Measurements from ENCODE around the gene FBN1. TPM values are rescaled to one million over a fixed set of nuclear protein-coding genes. Genes with fewer than 3 reads are reported as not detected.
A peak's percentile ranks its signal among the peaks of the same experiment; 100 is the strongest.

The FBN1 gene
- total RNA-seq, 1 donor from 2014 or later, result 54.0 TPM

DNA sequence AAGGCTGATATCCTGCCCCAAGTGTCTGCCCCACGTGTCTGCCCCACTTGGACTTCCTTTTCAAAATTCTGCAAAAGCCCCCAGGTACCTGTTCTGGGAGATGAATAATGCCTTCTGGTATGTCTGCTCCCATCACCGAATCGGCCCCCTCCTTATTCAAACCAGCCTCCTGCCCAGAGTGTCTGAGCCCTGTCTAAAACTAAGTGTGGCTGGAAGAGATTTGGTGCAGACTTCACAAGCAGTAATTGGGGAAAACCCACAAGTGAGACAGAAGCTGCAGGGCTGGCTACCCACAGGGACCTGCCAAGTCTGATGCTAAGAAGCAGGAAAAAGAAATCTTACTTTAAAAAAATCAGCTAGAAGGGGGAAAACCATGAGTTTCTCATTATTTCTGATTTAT lies 229.2 kb downstream of the FBN1 start:
- H3K4me3 Mint-ChIP-seq (ENCODE audit: unreplicated experiment), result no peak overlapping the region
- peaks cover 14% of the 10 kb centered on the region for H3K36me3 Mint-ChIP-seq (ENCODE audit: low read depth, unreplicated experiment)
- peaks cover 17% of the 10 kb centered on the region for H3K4me1 Mint-ChIP-seq (ENCODE audit: unreplicated experiment)
- H3K27me3 Mint-ChIP-seq (ENCODE audit: unreplicated experiment), result peaks cover 2% of the 10 kb centered on the region
- H3K9me3 Mint-ChIP-seq (ENCODE audit: unreplicated experiment), result no peaks in the 10 kb centered on the region
- DNase-seq (ENCODE audit: low spot score), result no peak
- no peak overlapping the region for H3K27ac Mint-ChIP-seq (ENCODE audit: unreplicated experiment)
- TF ChIP-seq, protein P1, sequence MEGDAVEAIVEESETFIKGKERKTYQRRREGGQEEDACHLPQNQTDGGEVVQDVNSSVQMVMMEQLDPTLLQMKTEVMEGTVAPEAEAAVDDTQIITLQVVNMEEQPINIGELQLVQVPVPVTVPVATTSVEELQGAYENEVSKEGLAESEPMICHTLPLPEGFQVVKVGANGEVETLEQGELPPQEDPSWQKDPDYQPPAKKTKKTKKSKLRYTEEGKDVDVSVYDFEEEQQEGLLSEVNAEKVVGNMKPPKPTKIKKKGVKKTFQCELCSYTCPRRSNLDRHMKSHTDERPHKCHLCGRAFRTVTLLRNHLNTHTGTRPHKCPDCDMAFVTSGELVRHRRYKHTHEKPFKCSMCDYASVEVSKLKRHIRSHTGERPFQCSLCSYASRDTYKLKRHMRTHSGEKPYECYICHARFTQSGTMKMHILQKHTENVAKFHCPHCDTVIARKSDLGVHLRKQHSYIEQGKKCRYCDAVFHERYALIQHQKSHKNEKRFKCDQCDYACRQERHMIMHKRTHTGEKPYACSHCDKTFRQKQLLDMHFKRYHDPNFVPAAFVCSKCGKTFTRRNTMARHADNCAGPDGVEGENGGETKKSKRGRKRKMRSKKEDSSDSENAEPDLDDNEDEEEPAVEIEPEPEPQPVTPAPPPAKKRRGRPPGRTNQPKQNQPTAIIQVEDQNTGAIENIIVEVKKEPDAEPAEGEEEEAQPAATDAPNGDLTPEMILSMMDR (IDR thresholded peaks at IDR 0.05; ENCODE audit: unreplicated experiment), result no peak

DNA sequence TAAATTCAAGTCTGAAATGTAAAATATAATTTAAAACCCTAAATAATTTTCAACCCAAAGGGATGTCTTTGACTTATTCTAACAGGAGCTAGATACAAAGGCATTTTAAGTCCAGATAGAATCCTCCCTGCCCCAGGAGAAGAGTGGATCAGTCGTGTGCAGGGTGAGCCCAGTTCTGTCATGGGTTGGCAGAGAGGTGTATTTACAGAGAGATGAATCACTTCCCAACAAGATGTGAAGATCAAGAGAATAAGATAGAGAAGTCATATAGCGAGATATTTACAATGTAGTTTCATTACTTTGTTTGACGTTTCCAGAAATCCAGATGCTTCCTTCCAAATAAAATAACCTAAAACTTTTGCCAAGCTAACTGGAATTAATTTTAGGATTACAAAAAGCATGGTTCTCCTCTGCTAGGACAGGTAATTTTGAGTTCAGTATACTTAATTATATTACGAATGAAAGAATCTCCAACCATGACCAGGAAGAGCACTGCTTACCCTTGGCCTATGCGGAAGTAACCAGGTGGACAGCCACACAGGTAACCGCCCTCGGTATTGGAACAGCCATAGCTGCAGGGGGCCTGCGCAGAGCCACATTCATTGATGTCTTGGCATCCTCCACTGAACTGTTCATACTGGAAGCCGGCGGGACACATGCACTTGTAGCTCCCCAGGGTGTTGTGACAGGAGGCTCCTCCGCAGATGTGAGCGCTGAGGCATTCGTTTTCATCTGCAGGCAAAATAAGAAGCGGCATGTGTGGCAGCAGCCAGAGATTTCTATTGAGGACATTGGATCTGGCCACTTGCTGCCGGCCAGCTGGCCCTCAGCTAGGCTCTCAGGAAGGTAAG lies 230.2 kb downstream of the FBN1 start:
- Mint-ChIP-seq H3K36me3 (ENCODE audit: low read depth, unreplicated experiment) (peaks cover 9% of the 10 kb centered on the region), H3K27ac (ENCODE audit: unreplicated experiment) (no peak overlapping the region)
- DNase-seq (ENCODE audit: low spot score), result no peak

DNA sequence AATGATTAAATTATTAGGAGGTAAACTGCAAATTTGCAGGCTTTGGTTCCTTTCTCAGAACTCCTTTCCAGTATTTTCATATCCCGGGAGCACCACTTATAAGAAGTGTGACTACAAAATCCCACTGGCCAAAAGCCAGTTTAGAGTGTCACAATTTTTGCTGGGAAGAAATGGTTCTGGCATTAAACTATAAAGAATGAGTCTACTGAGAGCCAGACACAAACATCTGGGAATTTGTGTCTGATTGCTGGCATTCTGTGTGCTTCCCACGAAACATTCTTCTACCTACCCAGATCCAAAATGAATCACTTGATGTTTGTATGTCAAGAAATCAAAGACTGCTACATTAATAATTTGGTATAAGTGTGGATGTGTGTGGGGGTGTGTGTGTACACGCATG lies 231.5 kb downstream of the FBN1 start:
- no peak overlapping the region for H3K4me3 Mint-ChIP-seq (ENCODE audit: unreplicated experiment)
- H3K4me1 Mint-ChIP-seq (ENCODE audit: unreplicated experiment), result peaks cover 17% of the 10 kb centered on the region
- H3K27me3 Mint-ChIP-seq (ENCODE audit: unreplicated experiment), result peaks cover 2% of the 10 kb centered on the region
- TF ChIP-seq, protein P1 (IDR thresholded peaks at IDR 0.05; ENCODE audit: unreplicated experiment), result no peak
- H3K27ac Mint-ChIP-seq (ENCODE audit: unreplicated experiment), result no peak overlapping the region
- no peaks in the 10 kb centered on the region for H3K9me3 Mint-ChIP-seq (ENCODE audit: unreplicated experiment)
- peaks cover 9% of the 10 kb centered on the region for H3K36me3 Mint-ChIP-seq (ENCODE audit: low read depth, unreplicated experiment)
- DNase-seq (ENCODE audit: low spot score), result no peak

More for the DNA sequence above, 230.2 kb downstream of the FBN1 start:
- Mint-ChIP-seq H3K9me3 (ENCODE audit: unreplicated experiment) (no peaks in the 10 kb centered on the region), H3K4me1 (ENCODE audit: unreplicated experiment) (peaks cover 17% of the 10 kb centered on the region), H3K27me3 (ENCODE audit: unreplicated experiment) (peaks cover 2% of the 10 kb centered on the region), H3K4me3 (ENCODE audit: unreplicated experiment) (peak overlapping the region; percentile 3)
- TF ChIP-seq, protein P1 (IDR thresholded peaks at IDR 0.05; ENCODE audit: unreplicated experiment), result no peak

DNA sequence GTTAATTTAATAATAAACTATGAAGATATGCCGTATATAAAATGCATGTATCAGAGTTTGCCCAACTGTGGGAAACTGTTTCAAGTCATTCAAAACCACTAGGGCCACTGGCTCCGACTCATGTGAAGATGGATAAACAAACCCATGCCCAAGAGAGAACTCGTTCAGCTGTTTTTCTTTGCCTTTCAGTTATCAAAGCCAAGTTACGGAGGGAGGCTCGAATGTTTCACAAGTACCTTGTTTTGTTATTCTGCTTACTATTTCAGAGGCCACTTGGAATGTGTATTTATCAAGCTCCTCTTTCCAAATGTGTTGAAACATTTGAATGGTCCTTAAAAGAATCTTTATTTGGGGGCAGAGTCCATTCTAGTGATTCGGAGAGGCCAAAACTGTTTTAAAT lies 232.2 kb downstream of the FBN1 start:
- DNase-seq (ENCODE audit: low spot score), result no peak
- Mint-ChIP-seq H3K4me3 (ENCODE audit: unreplicated experiment) (no peak overlapping the region), H3K4me1 (ENCODE audit: unreplicated experiment) (peaks cover 17% of the 10 kb centered on the region), H3K36me3 (ENCODE audit: low read depth, unreplicated experiment) (peaks cover 9% of the 10 kb centered on the region), H3K27me3 (ENCODE audit: unreplicated experiment) (peaks cover 2% of the 10 kb centered on the region), H3K27ac (ENCODE audit: unreplicated experiment) (no peak overlapping the region), H3K9me3 (ENCODE audit: unreplicated experiment) (no peaks in the 10 kb centered on the region)
- TF ChIP-seq, protein P1 (IDR thresholded peaks at IDR 0.05; ENCODE audit: unreplicated experiment), result no peak

DNA sequence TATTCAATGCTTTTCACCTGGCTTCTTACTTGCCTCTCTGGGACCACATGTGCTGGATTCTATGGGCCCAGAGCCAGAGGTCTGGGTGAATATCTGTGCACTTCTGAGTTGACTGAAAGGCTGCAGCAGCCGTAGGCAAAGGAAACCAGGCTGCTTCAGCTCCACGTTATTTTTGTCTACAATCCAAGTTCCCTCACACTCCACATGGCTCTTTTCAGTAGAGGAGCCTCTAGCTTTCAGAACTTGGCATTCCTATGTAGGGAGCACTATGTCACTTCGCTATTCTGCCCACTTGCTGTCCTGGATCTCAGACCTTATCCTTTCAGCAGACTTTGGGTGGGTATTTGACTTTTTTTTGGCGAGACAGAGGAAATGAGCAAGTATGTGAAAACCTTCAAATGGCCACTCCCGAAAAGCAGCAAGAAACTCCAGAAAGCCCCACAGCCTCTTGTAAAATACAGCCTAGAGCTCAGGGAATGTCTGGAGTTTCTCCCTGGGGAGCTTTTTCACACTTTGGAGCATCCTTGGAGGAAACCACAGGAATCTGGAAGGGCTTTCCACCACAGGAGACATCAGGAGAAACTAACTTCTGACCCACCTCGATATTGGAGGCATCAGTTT lies 233.4 kb downstream of the FBN1 start:
- H3K4me3 Mint-ChIP-seq (ENCODE audit: unreplicated experiment), result no peak overlapping the region
- no peak for DNase-seq (ENCODE audit: low spot score)
- H3K36me3 Mint-ChIP-seq (ENCODE audit: low read depth, unreplicated experiment), result peaks cover 9% of the 10 kb centered on the region
- H3K9me3 Mint-ChIP-seq (ENCODE audit: unreplicated experiment), result no peaks in the 10 kb centered on the region
- H3K27me3 Mint-ChIP-seq (ENCODE audit: unreplicated experiment), result peaks cover 2% of the 10 kb centered on the region
- no peak overlapping the region for H3K27ac Mint-ChIP-seq (ENCODE audit: unreplicated experiment)
- H3K4me1 Mint-ChIP-seq (ENCODE audit: unreplicated experiment), result peaks cover 16% of the 10 kb centered on the region
- TF ChIP-seq, protein P1 (IDR thresholded peaks at IDR 0.05; ENCODE audit: unreplicated experiment), result no peak
